NCI-H510A treated with DMSO at 0.1 percent for 48 hours (cell line): ENCODE data around the gene LIPN.
"Not testable (repeated sequence)": the region's sequence is repeated elsewhere in the genome, so short reads cannot be mapped to it uniquely, and the experiment has no call there.

Experiments used
- DNase-seq: peaks from one replicate; lab custom pipeline; 2025; lab: John Stamatoyannopoulos, UW

LIPN gene, protein sequence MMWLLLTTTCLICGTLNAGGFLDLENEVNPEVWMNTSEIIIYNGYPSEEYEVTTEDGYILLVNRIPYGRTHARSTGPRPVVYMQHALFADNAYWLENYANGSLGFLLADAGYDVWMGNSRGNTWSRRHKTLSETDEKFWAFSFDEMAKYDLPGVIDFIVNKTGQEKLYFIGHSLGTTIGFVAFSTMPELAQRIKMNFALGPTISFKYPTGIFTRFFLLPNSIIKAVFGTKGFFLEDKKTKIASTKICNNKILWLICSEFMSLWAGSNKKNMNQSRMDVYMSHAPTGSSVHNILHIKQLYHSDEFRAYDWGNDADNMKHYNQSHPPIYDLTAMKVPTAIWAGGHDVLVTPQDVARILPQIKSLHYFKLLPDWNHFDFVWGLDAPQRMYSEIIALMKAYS

DNA sequence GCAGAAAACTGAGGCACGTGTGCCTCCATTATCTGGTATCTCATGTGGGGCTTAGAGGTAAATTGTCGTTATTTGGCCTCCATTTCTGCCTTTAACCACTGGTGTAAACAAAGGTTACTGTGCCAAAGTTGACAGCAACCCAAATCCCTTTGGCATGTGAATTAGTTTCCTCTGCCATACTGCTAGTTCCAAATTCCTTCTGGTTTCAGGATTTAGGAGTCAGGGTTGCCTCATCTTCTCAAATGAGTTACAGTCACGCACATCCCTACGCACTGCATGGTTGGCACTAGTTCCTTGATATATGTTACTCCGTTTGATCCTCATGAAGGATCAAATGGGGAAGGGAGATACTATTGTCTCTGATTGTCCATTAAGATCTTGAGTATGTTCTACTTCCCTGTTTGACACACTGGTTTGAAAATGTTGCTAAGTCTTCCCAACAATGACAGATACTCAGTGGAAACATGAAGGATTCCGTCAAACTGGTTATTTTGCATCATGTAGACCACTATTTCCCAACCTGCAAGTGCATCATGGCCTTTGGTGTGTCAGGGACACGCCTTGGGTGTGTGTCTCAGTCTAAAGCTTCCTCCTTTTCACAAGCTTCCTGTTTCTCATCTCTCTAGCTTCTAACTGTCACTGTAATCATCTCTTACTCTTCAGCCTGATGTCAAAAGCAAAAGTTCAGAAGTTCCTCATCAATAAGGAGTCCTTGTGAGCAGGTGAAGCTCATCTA lies at the start of gene LIPN:
TSS of gene LIPN (plus strand) at position 655 of the 736 bp plus-strand sequence. CDS start 1,386 bp downstream, outside the sequence.
- DNase-seq = no peak

DNA sequence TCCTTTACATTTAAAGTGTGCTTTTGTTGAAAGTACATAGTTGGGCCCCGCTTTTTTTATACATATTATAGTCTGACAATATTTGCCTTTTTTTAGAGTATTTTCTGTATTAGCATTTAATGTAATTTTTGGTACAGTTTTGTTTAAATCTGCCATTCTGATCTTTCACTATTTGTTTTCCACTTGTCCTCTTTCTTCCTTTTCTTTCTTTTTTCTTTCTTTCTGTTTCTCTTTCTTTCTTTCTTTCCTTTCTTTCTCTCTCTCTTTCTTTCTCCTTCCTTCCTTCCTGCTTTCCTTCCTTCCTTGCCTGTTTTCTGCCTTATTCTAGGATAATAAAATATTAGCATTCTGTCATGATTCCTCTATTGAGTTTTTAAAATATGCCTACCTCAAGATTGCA lies 44.3 kb upstream of the LIPN start:
- no peak for DNase-seq

DNA sequence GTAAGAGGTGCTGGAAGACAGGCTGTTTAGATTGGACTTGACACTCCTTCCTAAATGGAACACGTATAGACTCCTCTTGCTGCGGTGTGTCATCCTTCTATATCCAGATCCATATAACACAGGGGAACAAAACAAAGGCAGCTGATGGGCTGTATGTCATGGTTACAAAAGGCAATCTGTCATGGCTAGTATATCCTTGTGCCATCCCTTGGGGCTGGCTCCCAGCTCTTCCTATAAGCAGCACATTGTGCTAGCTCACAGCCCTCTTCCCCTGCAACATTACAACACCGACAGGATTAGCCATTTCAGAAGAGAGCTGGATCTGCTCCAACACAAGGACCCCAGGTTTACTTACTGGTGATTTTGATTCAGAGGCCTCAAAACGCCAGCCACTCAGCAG lies 38.4 kb upstream of the LIPN start:
- DNase-seq = no peak

DNA sequence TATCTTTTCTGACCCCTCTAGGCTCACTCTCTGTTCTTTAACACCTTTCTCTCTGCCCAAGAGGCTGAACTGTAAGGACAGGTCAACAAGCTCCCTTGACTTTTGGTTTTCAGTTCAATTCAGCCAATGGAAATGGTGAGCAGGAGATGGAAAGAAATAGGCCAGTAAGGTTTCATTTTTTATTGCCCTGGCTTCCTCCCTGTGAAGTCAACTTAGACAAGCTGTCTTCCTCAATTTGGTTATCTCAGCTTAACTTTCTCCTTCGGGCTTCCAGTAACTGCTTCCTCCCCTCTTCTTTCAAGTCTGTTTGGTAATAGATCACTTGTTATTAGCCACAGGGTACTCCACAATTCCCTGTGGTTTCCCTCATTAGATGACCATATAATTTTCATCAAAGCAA lies 34.0 kb upstream of the LIPN start:
- DNase-seq = no peak

DNA sequence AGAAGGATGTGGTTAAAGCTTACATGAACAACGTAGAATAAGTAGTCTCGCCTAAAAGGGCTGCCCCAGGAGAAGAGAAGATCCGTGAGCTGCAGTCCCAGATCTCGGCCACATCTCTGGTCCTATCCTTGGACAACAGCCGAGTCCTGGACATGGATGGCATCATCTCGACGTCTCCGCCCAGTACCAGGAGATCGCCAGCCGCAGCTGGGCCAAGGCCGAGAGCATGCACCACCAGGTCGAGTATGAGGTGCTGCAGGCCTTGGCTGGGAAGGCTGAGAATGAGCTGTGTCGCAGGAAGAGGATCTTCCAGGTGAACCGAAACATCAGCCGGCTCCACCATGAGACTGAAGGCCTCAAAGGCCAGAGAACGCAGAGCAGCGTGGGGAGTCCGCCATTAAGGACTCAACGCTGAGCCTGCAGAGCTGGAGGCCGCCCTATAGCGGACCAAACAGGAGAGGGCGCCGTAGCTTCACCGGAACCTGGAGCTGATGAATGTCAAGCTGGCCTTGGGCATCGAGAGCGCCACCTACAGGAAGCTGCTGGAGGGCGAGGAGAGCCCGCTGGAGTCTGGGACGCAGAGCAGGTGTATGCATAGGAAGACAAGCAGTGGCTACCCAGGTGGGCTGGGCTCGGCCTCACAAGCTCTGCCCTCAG lies 31.6 kb upstream of the LIPN start:
- no peak for DNase-seq

DNA sequence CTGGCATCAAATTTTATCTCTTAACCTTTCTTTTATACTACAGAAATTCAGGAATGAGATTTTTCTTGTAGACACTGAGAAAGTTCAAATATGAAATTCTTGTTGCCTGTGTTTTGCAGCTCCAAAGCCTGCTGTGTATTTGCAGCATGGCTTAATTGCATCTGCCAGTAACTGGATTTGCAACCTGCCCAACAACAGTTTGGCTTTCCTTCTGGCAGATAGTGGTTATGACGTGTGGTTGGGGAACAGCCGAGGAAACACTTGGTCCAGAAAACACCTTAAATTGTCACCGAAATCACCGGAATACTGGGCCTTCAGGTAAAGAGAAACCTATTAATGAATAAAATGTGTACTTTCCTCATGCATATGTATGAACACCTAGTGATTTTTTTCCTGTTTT lies 29.0 kb upstream of the LIPN start:
- no peak for DNase-seq

DNA sequence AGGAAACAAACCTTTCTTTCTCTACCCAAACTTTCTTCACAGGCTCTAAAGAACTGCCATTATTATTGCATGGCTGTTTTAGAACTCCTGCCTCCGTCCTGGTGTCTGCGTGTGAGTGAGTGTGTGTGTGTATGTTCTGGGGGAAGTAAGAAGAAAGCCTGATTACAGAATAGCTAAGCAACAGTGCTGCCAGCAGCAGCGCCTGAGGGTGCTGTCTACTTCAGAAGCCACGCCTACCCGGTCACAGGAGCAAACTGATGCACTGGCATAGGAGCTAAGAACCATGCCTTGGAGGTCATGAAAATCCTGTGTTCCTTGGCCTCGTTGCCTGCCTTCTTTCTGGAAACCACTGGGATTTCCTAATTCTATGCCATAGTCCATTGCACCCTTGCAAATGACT lies 28.5 kb upstream of the LIPN start:
- no peak for DNase-seq

DNA sequence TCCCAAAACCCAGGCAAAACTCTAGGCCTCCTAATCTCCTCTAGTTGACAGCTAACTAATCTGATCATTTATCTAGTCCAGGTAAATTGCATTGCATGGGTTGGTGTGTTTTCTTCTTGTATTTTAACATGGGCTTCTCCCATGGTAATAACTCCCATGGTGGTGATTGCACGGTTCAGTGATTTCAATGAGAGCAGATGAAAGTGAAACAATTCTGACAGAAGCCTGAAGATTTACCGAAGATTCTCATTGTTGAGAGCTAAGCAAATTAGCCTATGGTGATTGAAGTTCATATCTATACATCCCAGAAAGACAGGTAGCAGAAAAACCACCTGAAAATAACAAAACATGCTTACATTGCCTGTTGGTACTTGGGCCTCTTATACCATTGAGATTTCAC lies 26.6 kb upstream of the LIPN start:
- DNase-seq = no peak

DNA sequence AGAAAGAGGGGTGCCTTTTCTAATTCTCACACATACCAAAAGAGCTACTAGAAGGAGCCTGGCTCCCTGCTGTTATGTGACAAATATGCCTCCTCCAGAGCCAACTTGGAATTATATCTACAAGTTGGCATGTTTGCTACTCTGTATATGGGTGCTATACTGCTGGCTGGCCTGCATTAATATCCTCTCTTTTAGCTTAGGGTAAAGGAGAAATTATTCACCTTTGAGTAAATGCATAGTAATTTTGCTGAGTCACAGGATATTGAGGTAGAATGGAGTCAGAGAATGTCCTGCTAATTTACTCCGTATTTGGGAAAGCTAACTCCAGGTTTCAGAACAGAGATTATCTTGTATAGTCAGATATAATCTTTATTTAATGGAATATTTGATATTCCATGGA lies 24.2 kb upstream of the LIPN start:
- DNase-seq = no peak

DNA sequence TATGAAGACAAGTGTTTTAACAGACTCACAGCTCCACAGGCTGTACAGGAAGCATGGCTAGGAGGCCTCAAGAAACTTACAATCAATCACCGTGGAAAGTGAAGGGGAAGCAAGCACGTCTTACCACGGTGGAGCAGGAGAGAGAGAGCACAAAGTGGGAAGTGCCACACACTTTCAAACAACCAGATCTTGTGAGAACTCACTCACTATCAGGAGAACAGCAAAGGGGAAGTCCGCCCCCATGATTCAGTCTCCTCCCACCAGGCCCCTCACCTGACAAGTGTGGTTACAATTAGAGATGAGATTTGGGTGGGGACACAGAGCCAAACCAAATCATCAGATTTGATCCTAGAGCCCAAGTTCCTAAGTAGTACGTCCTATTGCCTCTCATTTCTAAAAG lies 17.9 kb upstream of the LIPN start:
- DNase-seq = not testable (repeated sequence)

DNA sequence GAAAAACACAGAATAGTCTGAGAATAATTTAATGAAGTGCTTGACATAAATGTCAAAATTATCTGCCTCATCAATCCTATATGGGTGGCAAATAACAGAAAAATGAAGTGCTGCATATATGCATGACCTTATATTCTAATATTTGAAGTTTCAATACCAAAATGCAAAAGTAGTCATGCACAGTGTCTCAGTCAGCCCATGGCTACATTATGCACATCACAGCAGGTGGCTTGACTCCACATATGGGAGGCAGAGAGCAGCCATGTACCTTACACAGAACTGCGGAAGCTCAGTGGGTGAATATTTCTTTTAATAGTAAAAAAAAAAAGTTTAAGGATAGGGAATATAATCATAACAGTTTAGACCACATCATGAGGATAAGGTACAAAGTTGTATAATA lies 17.4 kb upstream of the LIPN start:
- no peak for DNase-seq

DNA sequence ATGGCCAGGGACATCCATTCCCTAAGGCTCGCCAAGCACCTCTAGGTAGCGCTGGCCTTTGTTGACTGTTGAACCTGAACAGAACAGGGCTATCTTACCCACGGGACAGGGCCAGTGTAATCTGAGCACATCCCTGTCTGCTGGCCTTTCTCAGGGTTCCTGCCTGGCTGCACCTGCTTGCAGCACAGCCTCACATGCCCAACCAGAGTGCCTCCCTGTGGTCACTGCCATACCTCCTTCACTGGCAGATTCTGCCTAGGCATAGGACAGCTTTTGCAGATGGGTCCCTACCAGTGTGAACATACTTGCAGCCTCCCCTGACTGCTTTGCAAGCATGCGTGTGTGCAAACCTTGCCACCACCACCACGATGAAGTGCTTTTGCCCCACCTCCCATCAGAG lies 15.8 kb upstream of the LIPN start:
- DNase-seq = no peak

DNA sequence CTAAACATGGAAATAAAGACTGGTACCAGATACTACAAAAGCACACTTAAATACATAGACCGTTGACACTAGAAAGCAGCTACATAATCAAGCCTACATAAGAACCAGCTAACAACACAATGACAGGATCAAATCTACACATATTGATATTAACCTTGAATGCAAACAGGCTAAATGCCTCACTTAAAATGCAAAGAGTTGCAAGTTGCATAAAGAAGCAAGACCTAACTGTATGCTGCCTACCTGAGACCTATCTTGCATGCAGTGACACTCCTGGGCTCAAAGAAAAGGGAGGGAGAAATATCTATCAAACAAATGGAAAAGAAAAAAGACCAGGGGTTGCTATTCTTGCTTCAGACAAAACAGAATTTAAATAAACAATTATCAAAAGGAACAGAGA lies 14.2 kb upstream of the LIPN start:
- no peak for DNase-seq

DNA sequence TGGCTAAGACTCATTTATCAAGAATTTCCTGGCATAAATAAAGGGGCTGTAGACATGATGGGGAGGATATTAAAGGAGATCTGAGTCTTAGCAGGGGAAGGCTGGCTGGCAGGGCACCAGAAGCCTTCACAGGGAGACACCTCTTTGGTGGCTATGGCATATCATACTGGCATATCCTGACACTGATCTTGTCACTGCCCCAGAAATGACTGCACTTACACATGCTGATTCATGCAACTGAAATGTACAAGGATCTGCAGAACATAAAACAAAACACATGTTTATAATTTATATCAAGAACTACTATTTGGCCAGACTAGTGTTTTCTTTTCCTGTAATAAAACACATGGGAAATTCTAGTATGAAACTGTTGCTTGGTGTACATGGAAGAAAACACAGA lies 5.5 kb upstream of the LIPN start:
- DNase-seq = no peak

DNA sequence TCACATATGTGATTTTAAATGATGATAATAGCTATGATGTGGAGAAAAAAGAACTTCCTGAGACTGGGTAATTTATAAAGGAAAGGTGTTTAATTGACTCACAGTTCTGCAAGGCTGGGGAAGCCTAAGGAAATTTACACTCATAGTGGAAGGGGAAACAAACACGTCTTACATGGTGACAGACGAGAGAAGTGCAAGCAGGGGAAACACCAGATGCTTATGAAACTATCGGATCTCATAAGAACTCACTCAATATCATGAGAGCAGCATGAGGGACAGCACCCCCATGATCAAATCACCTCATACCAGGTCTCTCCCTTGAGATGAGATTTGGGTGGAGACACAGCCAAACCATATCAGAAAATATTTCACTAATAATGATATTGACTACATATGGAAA lies 4.1 kb upstream of the LIPN start:
- no peak for DNase-seq

DNA sequence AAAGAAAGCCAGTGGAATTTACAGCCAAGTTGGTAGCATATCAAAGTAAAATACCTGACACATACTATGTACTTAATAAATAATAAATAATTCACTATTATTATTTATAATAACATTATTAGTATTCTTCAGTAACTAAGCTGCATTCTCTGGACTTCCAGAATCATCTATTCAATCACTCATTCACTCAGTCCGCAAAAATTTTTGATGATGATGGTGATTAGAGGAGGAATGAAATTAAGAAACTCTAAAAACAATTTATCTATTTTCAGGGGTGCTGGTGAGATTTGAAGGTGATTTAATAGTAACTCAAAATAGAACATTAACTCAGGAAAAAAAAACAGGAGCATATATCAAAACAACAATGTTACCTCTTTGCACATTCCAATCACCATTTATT lies 3.2 kb upstream of the LIPN start:
- DNase-seq = no peak

DNA sequence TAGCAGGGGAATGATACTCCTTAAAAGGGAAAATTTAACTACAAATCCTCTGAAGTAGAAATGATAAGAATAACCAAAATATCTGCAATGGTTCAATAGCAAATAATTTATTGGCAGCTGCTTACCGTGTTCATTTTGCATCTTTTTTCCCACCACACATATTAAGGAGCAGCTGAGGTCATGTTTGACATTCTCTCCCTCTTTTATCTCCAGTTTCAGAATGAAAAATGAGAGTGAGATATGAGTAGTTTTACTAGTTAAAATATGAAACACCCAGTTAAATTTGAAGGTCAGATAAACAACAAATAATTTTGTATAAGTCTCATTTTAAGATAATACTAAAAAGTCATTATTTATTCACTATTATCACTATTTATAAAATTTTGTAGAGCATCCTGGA lies 3.1 kb downstream of the LIPN start:
- DNase-seq = no peak

DNA sequence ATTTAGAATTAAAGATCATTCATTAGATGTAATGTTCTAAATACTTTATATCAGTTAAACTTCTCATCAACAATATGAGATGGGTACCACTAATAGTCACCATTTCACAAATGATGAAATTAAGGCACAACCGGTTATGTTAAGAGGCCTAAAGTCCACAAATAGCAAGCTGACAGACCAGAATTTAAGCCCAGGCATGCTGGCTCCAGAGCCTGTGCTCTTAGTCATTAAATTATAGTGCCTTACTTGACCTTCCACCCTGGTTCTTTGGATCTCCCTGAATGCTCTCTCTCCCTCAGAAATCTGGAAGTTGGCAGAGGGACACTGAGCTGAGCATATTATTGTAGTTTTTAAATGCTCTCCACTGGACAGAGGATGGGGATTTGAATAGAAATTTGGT lies 3.6 kb downstream of the LIPN start:
- no peak for DNase-seq

DNA sequence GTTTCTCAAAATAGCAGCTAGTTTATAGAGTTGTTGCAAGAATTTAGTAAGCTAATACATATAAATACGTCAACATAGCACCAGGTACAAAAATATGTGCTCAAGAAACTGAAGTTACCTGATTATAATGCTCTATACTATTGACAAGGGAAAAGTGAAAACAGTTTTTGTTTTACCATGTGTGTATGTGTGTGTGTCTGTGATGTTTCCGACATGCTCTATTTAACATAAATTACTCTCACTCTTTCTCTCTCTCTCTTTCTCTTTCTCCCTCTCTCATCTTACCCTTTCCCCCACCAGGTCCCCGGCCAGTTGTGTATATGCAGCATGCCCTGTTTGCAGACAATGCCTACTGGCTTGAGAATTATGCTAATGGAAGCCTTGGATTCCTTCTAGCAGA lies 4.3 kb downstream of the LIPN start:
- no peak for DNase-seq

DNA sequence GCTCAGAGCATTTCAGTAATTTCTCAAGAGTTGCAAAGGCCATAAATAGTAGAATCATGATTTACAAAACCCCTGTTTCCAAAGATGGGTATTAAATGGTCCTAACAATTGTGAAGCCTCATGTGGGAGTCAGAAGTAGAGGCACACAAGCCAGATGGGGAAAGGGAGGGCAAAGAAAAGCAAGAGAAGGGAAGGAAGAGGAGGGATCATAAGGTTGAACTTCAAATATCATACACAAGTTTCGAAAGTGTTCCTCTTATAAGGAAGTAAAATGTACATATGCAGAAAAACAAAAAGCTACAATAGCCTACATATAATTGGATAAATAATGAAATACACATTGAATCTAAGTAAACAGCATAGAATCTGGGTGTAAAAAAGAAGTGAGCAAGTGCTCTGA lies 6.0 kb downstream of the LIPN start:
- no peak for DNase-seq

DNA sequence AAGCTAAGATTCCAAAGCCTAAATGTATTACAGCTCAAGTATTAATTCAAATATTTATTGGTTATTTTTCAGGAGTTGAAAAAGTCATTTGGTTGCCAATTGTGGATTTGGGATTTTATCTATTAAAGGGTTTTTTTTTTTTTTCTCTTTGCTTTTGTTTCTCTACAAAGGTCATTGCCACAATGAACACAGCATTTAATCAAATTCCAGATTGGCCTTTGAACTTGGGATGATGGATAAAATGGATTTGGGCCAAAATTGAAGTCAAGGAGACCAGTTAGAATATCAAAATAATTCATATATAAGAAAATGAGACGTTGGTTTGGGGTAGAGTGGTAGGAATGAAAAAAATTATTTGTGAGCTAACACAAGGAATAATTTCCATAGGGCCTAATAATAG lies 9.6 kb downstream of the LIPN start:
- no peak for DNase-seq

DNA sequence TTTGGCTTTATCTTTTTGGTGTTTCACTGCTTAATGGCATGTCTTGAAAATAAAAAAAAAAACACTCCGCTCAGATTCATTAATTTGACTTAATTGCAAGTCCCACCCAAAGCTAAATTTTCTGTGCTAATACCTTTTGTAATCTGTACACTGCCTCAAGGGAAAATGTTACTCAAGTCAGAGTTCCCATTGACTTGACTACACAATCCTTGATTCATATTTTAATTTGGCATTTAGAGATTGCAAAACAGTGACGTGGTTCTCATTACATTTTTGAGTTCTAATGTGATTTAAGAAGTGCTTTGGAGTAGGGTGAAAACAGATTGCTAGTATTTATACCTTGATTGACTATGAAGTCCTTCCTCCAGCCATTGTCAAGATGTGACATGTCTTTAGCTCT lies 21.4 kb downstream of the LIPN start:
- no peak for DNase-seq

DNA sequence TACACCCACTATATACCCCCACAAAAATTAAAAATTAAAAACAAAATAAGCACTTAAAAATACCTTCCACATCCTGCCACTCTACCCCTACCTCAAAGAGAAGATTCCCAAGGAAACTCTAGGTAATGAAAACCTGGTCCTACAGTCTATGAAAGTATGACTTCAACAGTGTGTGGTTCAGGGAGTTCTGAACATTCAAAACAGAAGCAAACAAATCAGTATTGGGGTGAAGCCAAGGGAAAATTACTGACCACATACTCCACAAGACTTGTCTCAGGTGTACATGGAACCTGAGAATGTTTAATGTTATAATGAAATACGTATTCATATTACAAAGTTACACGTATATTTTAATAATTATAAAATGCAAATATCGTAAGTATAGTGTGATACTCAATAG lies 22.4 kb downstream of the LIPN start:
- no peak for DNase-seq
